B cell (primary cell): Measurements from ENCODE around the gene NKX3-2. TPM values are rescaled to one million over a fixed set of nuclear protein-coding genes. Genes with fewer than 3 reads are reported as not detected.
"Not testable (repeated sequence)": the region's sequence is repeated elsewhere in the genome, so short reads cannot be mapped to it uniquely, and the experiment has no call there.

Experiments
- ATAC-seq: fragments of 200-7000 bp; cut with Tn5 transposase; one replicate; pipeline ENCODE4 v1.10.0; 2021; ENCODE audit warnings: low read depth, mild to moderate bottlenecking, moderate number of reproducible peaks, moderate library complexity
- CTCF ChIA-PET: fragments of 350-600 bp; sonication (Branson Sonifier 250); formaldehyde crosslinking; loops from one replicate; lab custom pipeline; 2021; ENCODE audit warnings: antibody characterized with exemption, inconsistent platforms; lab: Charles Lee
- POLR2A ChIA-PET: fragments of 350-600 bp; sonication (Branson Sonifier 250); formaldehyde crosslinking; loops from one replicate; lab custom pipeline; 2021; ENCODE audit warnings: antibody characterized with exemption; lab: Charles Lee
- DNase-seq: peaks from one replicate; pipeline ENCODE4 v3.0.0; 2013
- H2AFZ ChIP-seq: 2 replicates; pipeline ENCODE4 v1.6.1; 2012; ENCODE audit warnings: mild to moderate bottlenecking, low read depth, low read length; ENCODE audit not compliant: insufficient read depth, poor library complexity, severe bottlenecking
- H3K27ac ChIP-seq, 2 donors: 1 replicate in 1 of 2; 2 replicates in 1 of 2; pipeline ENCODE4 v1.5.1; 2012 to 2013; ENCODE audit warnings: low read length in 2 of 2, mild to moderate bottlenecking in 2 of 2, moderate library complexity in 1 of 2
- H3K27me3 ChIP-seq, 4 experiments: fragments of 200-600 bp in 1 of 4; sonication (generic) in 1 of 4; replicated peaks in 1 of 4; 1 replicate in 2 of 4; 2 replicates in 2 of 4; pipeline versions ENCODE4 v1.6.1 to v1.7.0; 2013 to 2016; ENCODE audit warnings: low read length in 3 of 4, mild to moderate bottlenecking in 2 of 4, mixed read lengths in 1 of 4, moderate library complexity in 1 of 4; ENCODE audit not compliant: insufficient read depth in 4 of 4, control insufficient read depth in 3 of 4; ENCODE audit errors: control extremely low read depth in 1 of 4
- H3K36me3 ChIP-seq, 2 experiments: replicated peaks in 1 of 2; 1 replicate in 1 of 2; 2 replicates in 1 of 2; pipeline versions ENCODE4 v1.6.1 to v1.7.1; 2013; ENCODE audit warnings: low read length in 1 of 2; ENCODE audit not compliant: insufficient read depth in 2 of 2, control insufficient read depth in 1 of 2; ENCODE audit errors: control extremely low read depth in 1 of 2, extremely low read depth in 1 of 2
- H3K4me1 ChIP-seq, 2 donors: fragments of 200-600 bp in 1 of 2; sonication (generic) in 1 of 2; 1 replicate in 1 of 2; 2 replicates in 1 of 2; pipeline versions ENCODE4 v1.5.1 to v1.6.1; 2013 to 2017; ENCODE audit warnings: low read length in 2 of 2; ENCODE audit not compliant: control insufficient read depth in 2 of 2, insufficient read depth in 2 of 2
- H3K4me2 ChIP-seq: replicated peaks from 2 replicates; pipeline ENCODE3; 2012; ENCODE audit warnings: mild to moderate bottlenecking, low read depth, low read length; ENCODE audit not compliant: poor library complexity, severe bottlenecking
- H3K4me3 ChIP-seq, 5 experiments: fragments of 200-600 bp in 1 of 5; sonication (generic) in 1 of 5; 1 replicate in 3 of 5; 2 replicates in 2 of 5; pipeline versions ENCODE4 v1.5.1 to v1.7.0; 2011 to 2016; ENCODE audit warnings: low read length in 4 of 5, mild to moderate bottlenecking in 4 of 5, low read depth in 2 of 5, control low read depth in 1 of 5, moderate library complexity in 1 of 5; ENCODE audit not compliant: insufficient read depth in 1 of 5; ENCODE audit errors: control extremely low read depth in 1 of 5, extremely low read depth in 1 of 5
- H3K79me2 ChIP-seq: fragments of 200-600 bp; sonication (generic); one replicate; pipeline ENCODE4 v1.6.0; 2016; ENCODE audit warnings: low read length; ENCODE audit not compliant: control insufficient read depth, insufficient read depth
- H3K9ac ChIP-seq: fragments of 200-600 bp; sonication (generic); 2 replicates; pipeline ENCODE4 v1.6.1; 2017; ENCODE audit warnings: mild to moderate bottlenecking, low read length, moderate library complexity
- H3K9me3 ChIP-seq, 3 donors: one replicate each; pipeline versions ENCODE4 v1.6.1 to v1.7.1; 2013; ENCODE audit warnings: low read length in 2 of 3; ENCODE audit not compliant: control insufficient read depth in 2 of 3, insufficient read depth in 1 of 3; ENCODE audit errors: control extremely low read depth in 1 of 3
- H4K20me1 ChIP-seq: 2 replicates; pipeline ENCODE4 v1.6.0; 2012; ENCODE audit warnings: mild to moderate bottlenecking, low read length; ENCODE audit not compliant: insufficient read depth, control insufficient read depth, poor library complexity, severe bottlenecking
- H3K27ac Mint-ChIP-seq: one replicate; pipeline ENCODE4 v1.8.0; 2021; ENCODE audit warnings: mixed read lengths
- H3K27me3 Mint-ChIP-seq: one replicate; pipeline ENCODE4 v1.8.0; 2021; ENCODE audit warnings: mixed read lengths
- H3K4me1 Mint-ChIP-seq: one replicate; pipeline ENCODE4 v1.8.0; 2021; ENCODE audit warnings: mixed read lengths
- H3K4me3 Mint-ChIP-seq: one replicate; pipeline ENCODE4 v1.8.0; 2021; ENCODE audit warnings: mixed read lengths
- H3K9me3 Mint-ChIP-seq: one replicate; pipeline ENCODE4 v1.8.0; 2022; ENCODE audit warnings: mixed read lengths; ENCODE audit not compliant: insufficient read depth
- WGBS: methylation state at CpG from one replicate; pipeline ENCODE4 v1.1.5; 2013; ENCODE audit warnings: missing lambda C conversion rate; ENCODE audit not compliant: insufficient coverage; 5-methylcytosine and 5-hydroxymethylcytosine counted together
- intact Hi-C: fragments of 100-400 bp; cut with micrococcal nuclease; formaldehyde crosslinking; loops from one replicate; pipeline ENCODE4 v1.10.0; 2022
- polyA plus RNA-seq: library from polyadenylated mRNA; depleted of rRNA; stranded (reverse); fragments of >200 nt; gene quantifications from 2 replicates; pipeline ENCODE4 v1.2.3, GENCODE V29; 2012
- total RNA-seq, 2 donors: library from RNA; stranded (reverse); fragments of 120-200 nt in 1 of 2; gene quantifications; 1 replicate in 1 of 2; 2 replicates in 1 of 2; pipeline versions ENCODE4 v1.2.3 to v1.2.4, GENCODE V29; 2013 to 2022
- TF ChIP-seq, protein P1 (sequence below): fragments of 200-600 bp; IDR thresholded peaks from one replicate; pipeline ENCODE4 v1.8.0; 2022; ENCODE audit warnings: antibody characterized with exemption, mild to moderate bottlenecking

Gene NKX3-2
- total and polyA plus RNA-seq, 2 donors (not counting 1 experiment from before 2014, with no cell fraction given) = not detected

DNA sequence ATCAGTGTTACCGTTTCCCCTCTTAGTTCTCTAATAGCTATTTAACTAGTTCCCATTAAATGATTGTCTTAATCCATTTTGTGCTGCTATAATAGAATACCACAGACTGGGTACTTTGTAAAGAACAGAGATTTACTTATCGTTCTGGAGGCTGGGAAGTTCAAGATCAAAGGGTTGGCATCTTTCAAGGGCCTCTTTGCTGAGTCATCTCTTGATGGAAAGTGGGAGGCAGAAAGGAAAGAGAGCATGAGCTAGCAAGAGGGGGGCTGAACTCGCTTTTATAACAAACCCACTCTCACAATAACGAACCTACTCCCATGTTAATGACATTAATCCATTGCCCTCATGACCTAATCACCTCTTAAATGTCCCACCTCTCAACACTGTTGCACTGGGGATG, 17.4 kb upstream of the NKX3-2 start:
- Histone ChIP-seq H3K9me3 (no peaks in the 10 kb centered on the region), H3K4me3 (no peak overlapping the region), H2AFZ (no peak overlapping the region), H3K4me1 (no peaks in the 10 kb centered on the region), H3K4me2 (no peak overlapping the region), H4K20me1 (no peaks in the 10 kb centered on the region), H3K27ac (no peak overlapping the region), H3K79me2 (no peaks in the 10 kb centered on the region), H3K9ac (no peak overlapping the region), H3K36me3 (no peaks in the 10 kb centered on the region), H3K27me3 (peaks cover 0 to 3% (median 0%) of the 10 kb centered on the region in 4 experiments)
- intact Hi-C loops = no loop called here
- ChIA-PET POLR2A (no interaction called here), CTCF (interaction anchor here (0.6 kb wide), 1 partner anchor 60 kb away, joined by 5 read pairs; no protein-coding TSS in a partner anchor)
- H3K4me3 Mint-ChIP-seq = no peak overlapping the region
- ATAC-seq = no peak
- DNase-seq = no peak
- H3K4me1 Mint-ChIP-seq = no peaks in the 10 kb centered on the region
- H3K9me3 Mint-ChIP-seq = no peaks in the 10 kb centered on the region
- 71% methylated on average over 1 of the region's 4 CpGs for WGBS
- H3K27ac Mint-ChIP-seq = no peak overlapping the region
- H3K27me3 Mint-ChIP-seq = peaks cover 2% of the 10 kb centered on the region
- TF ChIP-seq, protein P1, sequence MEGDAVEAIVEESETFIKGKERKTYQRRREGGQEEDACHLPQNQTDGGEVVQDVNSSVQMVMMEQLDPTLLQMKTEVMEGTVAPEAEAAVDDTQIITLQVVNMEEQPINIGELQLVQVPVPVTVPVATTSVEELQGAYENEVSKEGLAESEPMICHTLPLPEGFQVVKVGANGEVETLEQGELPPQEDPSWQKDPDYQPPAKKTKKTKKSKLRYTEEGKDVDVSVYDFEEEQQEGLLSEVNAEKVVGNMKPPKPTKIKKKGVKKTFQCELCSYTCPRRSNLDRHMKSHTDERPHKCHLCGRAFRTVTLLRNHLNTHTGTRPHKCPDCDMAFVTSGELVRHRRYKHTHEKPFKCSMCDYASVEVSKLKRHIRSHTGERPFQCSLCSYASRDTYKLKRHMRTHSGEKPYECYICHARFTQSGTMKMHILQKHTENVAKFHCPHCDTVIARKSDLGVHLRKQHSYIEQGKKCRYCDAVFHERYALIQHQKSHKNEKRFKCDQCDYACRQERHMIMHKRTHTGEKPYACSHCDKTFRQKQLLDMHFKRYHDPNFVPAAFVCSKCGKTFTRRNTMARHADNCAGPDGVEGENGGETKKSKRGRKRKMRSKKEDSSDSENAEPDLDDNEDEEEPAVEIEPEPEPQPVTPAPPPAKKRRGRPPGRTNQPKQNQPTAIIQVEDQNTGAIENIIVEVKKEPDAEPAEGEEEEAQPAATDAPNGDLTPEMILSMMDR = no peak

DNA sequence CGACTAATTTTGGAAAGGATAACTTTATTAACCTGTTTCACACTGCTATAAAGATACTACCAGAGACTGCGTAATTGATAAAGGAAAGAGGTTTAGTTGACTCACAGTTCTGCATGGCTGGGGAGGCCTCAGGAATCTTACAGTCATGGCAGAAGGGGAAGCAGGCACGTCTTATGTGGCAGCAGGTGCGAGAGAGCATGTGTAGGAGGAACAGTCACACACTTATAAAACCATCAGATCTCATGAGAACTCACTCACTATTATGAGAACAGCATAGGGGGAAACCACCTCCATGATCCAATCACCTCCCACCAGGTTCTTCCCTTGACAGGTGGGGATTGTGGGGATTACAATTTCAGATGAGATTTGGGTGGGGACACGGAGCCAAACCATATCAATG, 15.8 kb upstream of the NKX3-2 start:
- H3K4me3 ChIP-seq, H3K27ac Mint-ChIP-seq, H3K27ac ChIP-seq, POLR2A ChIA-PET, H3K79me2 ChIP-seq, intact Hi-C loops, H3K4me1 ChIP-seq, H3K9me3 ChIP-seq, H3K27me3 Mint-ChIP-seq, DNase-seq, H2AFZ ChIP-seq, H3K4me2 ChIP-seq, H3K9me3 Mint-ChIP-seq, H3K27me3 ChIP-seq, ATAC-seq, H3K4me3 Mint-ChIP-seq, H3K36me3 ChIP-seq, H3K9ac ChIP-seq, H4K20me1 ChIP-seq, H3K4me1 Mint-ChIP-seq: not testable (repeated sequence)
- CTCF ChIA-PET = interaction anchor here (0.7 kb wide), 1 partner anchor 548 kb away, joined by 3 read pairs; no protein-coding TSS in a partner anchor
- no CpG with 5 or more reads among the region's 5 CpGs for WGBS
